ENCODE measurements around the gene CRTC1. TPM values are rescaled to one million over a fixed set of nuclear protein-coding genes. Genes with fewer than 3 reads are reported as not detected.

CRTC1 gene
- total RNA-seq, 1 experiment from 2014 or later, result 18.1 TPM

GRCh38 chr19:18717601-18718000 lies 34.1 kb downstream of the CRTC1 start:
- CTCF ChIA-PET, result no interaction called here
- Histone ChIP-seq H3K9me3 (ENCODE audit: low read depth, low read length, poor library complexity, severe bottlenecking) (no peaks in the 10 kb centered on the region), H3K4me3 (ENCODE audit: low read depth, low read length, poor library complexity, severe bottlenecking) (no peak overlapping the region), H3K27ac (ENCODE audit: low read depth, low read length, poor library complexity, severe bottlenecking) (no peak overlapping the region), H3K4me1 (ENCODE audit: insufficient read depth, low read length, poor library complexity, severe bottlenecking) (no peaks in the 10 kb centered on the region), H3K36me3 (ENCODE audit: insufficient read depth, low read length, poor library complexity, severe bottlenecking) (no peaks in the 10 kb centered on the region), H3K27me3 (replicated peaks; ENCODE audit: insufficient read depth, low read depth, low read length, poor library complexity) (no peaks in the 10 kb centered on the region)
- no TSS peak for BruUV-seq (replicated peaks)
- POLR2A ChIA-PET (ENCODE audit: low non-redundant PET), result no interaction called here
- DNase-seq (ENCODE audit: low spot score), result no peak
- TF ChIP-seq CTCF (conservative IDR thresholded peaks at IDR 0.05; ENCODE audit: low read depth, low read length) (no peak), EZH2 (IDR thresholded peaks at IDR 0.05; ENCODE audit: borderline replicate concordance, low read depth, low read length, poor library complexity, severe bottlenecking) (no peak)
- intact Hi-C loops (cut with micrococcal nuclease; ENCODE audit: unreplicated experiment), result no loop called here

- H3K9me3 ChIP-seq (ENCODE audit: low read depth, low read length, poor library complexity, severe bottlenecking), result no peaks in the 10 kb centered on the region
- no peak for DNase-seq (ENCODE audit: low spot score)
- no TSS peak for BruUV-seq (replicated peaks)
- POLR2A ChIA-PET (ENCODE audit: low non-redundant PET), result no interaction called here
- TF ChIP-seq CTCF (conservative IDR thresholded peaks at IDR 0.05; ENCODE audit: low read depth, low read length) (no peak), EZH2 (IDR thresholded peaks at IDR 0.05; ENCODE audit: borderline replicate concordance, low read depth, low read length, poor library complexity, severe bottlenecking) (no peak)
- H3K36me3 ChIP-seq (ENCODE audit: insufficient read depth, low read length, poor library complexity, severe bottlenecking), result no peaks in the 10 kb centered on the region
- intact Hi-C loops (cut with micrococcal nuclease; ENCODE audit: unreplicated experiment), result no loop called here
- CTCF ChIA-PET, result no interaction called here
- H3K27ac ChIP-seq (ENCODE audit: low read depth, low read length, poor library complexity, severe bottlenecking), result no peak overlapping the region
- no peak overlapping the region for H3K4me3 ChIP-seq (ENCODE audit: low read depth, low read length, poor library complexity, severe bottlenecking)
- no peaks in the 10 kb centered on the region for H3K27me3 ChIP-seq (replicated peaks; ENCODE audit: insufficient read depth, low read depth, low read length, poor library complexity)
- no peaks in the 10 kb centered on the region for H3K4me1 ChIP-seq (ENCODE audit: insufficient read depth, low read length, poor library complexity, severe bottlenecking)
Measured at GRCh38 chr19:18718015-18718526, 34.6 kb downstream of the CRTC1 start.

GRCh38 chr19:18718846-18719458 lies 35.5 kb downstream of the CRTC1 start:
- no TSS peak for BruUV-seq (replicated peaks)
- intact Hi-C loops (cut with micrococcal nuclease; ENCODE audit: unreplicated experiment), result no loop called here
- CTCF ChIA-PET, result no interaction called here

More at GRCh38 chr19:18718846-18719458, 35.5 kb downstream of the CRTC1 start:
- H3K27me3 ChIP-seq (replicated peaks; ENCODE audit: insufficient read depth, low read depth, low read length, poor library complexity), result no peaks in the 10 kb centered on the region
- no peaks in the 10 kb centered on the region for H3K4me1 ChIP-seq (ENCODE audit: insufficient read depth, low read length, poor library complexity, severe bottlenecking)
- no peak overlapping the region for H3K27ac ChIP-seq (ENCODE audit: low read depth, low read length, poor library complexity, severe bottlenecking)
- TF ChIP-seq CTCF (conservative IDR thresholded peaks at IDR 0.05; ENCODE audit: low read depth, low read length) (no peak), EZH2 (IDR thresholded peaks at IDR 0.05; ENCODE audit: borderline replicate concordance, low read depth, low read length, poor library complexity, severe bottlenecking) (no peak)
- no peak for DNase-seq (ENCODE audit: low spot score)
- POLR2A ChIA-PET (ENCODE audit: low non-redundant PET), result no interaction called here
- no peak overlapping the region for H3K4me3 ChIP-seq (ENCODE audit: low read depth, low read length, poor library complexity, severe bottlenecking)
- H3K36me3 ChIP-seq (ENCODE audit: insufficient read depth, low read length, poor library complexity, severe bottlenecking), result no peaks in the 10 kb centered on the region
- no peaks in the 10 kb centered on the region for H3K9me3 ChIP-seq (ENCODE audit: low read depth, low read length, poor library complexity, severe bottlenecking)
